ENCODE measurements around the gene FOCAD.

DNA sequence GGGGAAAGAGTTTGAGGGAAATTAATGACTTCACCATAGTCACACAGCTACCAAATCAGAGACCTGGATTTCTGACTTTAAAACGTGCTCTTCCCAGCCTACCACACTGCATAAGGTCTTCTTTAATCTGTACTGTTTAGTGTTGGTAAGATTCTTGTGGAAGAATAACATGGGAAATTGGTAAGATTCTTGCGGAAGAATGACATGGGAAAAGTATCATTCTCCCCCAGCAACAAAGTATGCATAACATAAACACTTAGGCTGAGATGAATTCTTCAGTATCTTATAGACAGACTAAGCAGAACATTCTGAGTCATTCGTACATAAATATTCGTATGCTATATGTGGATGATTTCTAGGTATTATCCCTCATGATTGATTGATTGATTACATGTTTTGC is 170.4 kb downstream of the FOCAD start:
- no peak for TF ChIP-seq POLR2A (IDR thresholded peaks at IDR 0.05)
- TF ChIP-seq, protein P1, sequence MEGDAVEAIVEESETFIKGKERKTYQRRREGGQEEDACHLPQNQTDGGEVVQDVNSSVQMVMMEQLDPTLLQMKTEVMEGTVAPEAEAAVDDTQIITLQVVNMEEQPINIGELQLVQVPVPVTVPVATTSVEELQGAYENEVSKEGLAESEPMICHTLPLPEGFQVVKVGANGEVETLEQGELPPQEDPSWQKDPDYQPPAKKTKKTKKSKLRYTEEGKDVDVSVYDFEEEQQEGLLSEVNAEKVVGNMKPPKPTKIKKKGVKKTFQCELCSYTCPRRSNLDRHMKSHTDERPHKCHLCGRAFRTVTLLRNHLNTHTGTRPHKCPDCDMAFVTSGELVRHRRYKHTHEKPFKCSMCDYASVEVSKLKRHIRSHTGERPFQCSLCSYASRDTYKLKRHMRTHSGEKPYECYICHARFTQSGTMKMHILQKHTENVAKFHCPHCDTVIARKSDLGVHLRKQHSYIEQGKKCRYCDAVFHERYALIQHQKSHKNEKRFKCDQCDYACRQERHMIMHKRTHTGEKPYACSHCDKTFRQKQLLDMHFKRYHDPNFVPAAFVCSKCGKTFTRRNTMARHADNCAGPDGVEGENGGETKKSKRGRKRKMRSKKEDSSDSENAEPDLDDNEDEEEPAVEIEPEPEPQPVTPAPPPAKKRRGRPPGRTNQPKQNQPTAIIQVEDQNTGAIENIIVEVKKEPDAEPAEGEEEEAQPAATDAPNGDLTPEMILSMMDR (IDR thresholded peaks at IDR 0.05): no peak

All from stomach (tissue), 4 donors.